Activated T-cell treated with anti-CD3 and anti-CD28 coated beads for 48 hours (primary cell): Measurements from ENCODE around the gene COA1.
"Not testable (repeated sequence)": the region's sequence is repeated elsewhere in the genome, so short reads cannot be mapped to it uniquely, and the experiment has no call there.

Source experiments
- DNase-seq: peaks from one replicate; pipeline ENCODE4 v3.0.0-alpha.2; 2020; ENCODE audit warnings: low read depth

COA1 gene

GRCh38 chr7:43726466-43726865 lies 2.9 kb downstream of the COA1 start:
- DNase-seq, result no peak

GRCh38 chr7:43725251-43725650 lies 4.1 kb downstream of the COA1 start:
- DNase-seq, result no peak

DNA sequence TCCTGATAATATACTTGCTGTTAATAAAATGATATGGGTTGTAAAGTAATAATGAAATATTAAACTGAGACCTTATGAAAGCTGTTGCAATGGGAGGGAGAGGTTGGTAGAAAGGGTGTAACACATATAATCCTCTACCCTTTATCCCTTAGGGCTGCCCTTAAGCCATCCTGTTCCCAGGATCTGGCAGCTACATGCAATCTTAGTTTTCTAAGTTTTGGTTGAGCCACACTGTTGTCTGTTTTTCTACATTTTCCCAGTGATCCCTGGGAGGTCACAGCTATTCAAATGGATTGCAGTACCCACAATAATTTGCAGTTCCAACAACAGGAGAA lies 6.3 kb downstream of the COA1 start:
- DNase-seq, result no peak

- DNase-seq, result no peak
Measured at GRCh38 chr7:43721193-43721806, 8.0 kb downstream of the COA1 start.

DNA sequence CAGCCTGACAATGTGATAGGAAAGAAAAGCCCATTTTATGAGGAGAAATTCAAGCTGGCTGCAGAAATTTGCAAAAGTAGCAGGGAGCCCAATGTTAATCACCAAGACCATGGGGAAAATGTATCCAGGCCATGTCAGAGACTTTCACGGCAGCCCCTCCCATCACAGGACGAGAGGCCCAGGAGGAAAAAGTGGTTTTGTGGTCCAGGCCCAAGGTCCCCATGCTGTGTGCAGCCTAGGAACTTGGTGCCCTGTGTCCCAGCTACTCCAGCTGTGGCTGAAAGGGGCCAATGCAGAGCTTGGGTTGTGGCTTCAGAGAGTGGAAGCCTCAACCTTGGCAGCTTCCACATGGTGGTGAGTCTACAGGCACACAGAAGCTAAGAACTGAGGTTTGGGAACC lies 12.7 kb downstream of the COA1 start:
- DNase-seq, result no peak

GRCh38 chr7:43715966-43716365 lies 13.4 kb downstream of the COA1 start:
- DNase-seq, result not testable (repeated sequence)

DNA sequence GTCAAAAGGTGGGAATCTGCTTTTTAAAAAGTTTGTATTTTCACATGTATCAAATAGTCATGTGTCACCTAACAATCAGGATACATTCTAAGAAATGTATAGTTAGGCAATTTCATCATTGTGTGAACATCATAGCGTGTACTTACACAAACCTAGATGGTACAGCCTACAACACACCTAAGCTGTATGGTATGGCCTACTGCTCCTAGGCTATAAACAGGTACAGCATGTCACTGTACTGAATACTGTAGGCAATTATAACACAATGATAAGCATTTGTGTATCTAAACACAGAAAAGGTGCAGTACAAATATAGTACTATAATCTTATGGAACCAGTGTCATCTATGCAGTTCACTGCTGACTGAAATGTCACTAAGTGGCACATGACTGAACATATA lies 17.8 kb downstream of the COA1 start:
- DNase-seq, result no peak

- not testable (repeated sequence) for DNase-seq
Measured at GRCh38 chr7:43708055-43708454, 21.3 kb downstream of the COA1 start.

DNA sequence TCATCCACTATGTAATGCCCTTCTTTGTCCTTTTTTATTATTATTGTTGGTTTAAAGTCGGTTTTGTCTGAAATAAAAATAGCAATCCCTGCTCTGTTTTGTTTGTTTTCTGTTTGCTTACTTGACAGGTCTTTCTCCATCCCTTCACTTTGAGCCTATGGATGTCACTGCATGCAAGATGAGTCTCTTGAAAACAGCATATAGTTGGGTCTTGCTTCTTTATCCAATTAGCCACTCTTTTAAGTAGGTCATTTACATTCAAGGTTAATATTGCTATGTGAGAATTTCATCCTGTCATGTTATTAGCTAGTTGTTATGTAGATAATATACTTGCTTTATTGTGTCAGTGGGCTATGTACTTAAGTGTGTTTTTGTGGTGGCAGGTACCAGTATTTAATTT lies 25.8 kb downstream of the COA1 start:
- no peak for DNase-seq

DNA sequence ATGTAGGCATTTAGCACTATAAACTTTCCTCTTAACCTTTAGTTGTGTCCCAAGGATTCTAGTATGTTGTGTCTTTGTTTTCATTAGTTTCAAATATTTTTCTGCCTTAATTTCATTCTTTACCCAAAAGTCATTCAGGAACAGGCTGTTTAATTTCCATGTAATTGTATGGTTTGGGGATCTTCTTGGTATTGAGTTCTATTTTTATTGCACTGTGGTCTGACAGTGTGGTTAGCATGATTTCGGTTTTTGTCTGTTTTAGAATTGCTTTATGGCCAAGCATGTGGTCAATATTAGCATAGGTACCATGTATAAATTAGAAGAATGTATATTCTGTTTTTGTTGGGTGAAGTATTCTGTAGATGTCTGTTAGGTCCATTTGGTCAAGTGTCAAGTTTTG lies 26.3 kb downstream of the COA1 start:
- no peak for DNase-seq

GRCh38 chr7:43701929-43702328 lies 27.4 kb downstream of the COA1 start:
- DNase-seq, result no peak

- no peak for DNase-seq
Measured at GRCh38 chr7:43701500-43701854, 27.8 kb downstream of the COA1 start.

GRCh38 chr7:43700646-43701499 lies 28.4 kb downstream of the COA1 start:
- no peak for DNase-seq

DNA sequence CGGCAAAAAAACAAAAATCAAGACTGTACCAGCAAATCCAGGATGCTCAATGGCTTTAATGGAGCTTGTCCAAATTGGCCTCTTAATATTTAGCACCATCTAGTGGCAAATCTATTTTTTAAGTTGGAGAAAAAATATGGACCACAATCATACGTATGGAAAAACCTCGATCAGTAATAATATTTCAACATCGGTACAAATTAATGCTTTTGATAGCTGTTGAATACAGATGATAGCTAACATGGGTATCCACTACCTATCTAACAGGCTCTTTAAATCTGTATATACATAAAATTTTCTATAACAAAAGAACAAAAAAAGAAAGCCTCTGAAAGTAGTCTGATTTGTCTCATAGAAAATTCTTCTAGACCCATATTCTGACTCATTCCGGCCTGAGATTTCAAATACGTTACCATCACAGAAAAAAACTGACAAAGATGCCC lies 29.2 kb downstream of the COA1 start:
- DNase-seq, result no peak

- DNase-seq, result no peak
Measured at GRCh38 chr7:43698460-43699255, 30.7 kb downstream of the COA1 start.

DNA sequence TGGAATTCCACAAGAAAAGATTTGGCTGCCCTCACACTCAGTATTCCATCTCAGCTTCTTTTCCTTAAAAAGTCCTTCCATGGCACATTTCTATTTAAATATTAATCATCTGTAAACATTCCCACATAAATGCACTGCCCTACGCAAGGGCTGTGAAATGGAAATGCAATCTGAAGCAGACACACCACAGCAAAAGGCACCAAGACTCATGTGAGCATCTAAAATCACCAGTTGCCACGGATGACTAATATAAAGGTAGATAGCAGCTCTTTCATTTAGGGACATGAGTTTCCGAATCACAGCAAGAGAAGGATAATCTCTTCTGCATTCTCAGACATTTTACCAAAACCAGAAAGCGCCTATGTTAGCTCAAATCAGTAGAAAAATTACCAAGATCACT lies 31.6 kb downstream of the COA1 start:
- DNase-seq, result no peak

- DNase-seq, result no peak
Measured at GRCh38 chr7:43695365-43695764, 34.0 kb downstream of the COA1 start.

DNA sequence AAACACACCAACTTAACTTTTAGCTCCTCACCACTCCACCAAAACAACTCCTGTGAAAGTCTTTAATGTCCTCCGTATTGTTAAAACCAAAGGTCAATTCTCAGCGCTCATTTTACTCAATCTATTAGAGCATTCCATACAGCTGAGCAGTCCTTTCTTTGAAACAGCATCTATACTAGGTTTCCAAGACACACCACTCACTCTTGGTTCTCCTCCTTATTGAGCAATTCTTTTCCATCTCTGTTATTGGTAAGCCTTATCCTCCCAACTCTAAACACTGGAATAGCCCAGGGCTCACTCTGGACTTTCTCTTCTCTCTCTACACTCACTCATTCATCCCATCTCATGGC lies 34.9 kb downstream of the COA1 start:
- no peak for DNase-seq

DNA sequence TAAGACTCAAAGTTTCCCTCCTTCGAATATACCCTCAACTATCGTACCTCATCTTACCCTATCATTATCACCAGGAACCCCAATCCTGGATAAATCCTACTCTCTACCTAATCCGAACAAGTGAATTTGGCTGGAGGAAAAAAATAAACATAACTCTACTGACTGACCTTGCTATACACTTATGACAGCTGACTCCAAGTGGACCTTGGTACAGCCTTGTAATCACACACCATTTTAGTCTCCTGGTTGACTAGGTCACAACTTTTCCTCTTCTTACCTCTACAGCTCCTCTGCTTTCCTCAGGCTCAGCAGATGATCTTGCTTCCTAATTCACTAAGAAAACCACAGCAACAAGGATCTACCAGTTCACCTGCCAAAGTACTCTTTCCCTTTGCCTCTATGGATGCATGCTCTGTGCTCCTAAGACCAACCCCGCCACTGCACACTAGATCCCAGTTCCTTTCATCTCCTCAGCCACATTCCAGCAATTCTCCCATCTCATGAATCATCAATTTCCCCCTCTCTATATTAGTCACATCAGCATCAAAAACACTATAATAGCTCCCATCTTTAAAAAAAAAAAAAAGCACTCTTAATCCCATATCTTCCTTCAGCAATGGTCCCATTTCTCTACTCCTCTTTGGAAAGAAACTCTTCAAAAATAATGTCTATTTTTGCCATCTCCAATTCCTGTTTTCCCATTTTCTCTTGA lies 35.5 kb downstream of the COA1 start:
- DNase-seq, result no peak

DNA sequence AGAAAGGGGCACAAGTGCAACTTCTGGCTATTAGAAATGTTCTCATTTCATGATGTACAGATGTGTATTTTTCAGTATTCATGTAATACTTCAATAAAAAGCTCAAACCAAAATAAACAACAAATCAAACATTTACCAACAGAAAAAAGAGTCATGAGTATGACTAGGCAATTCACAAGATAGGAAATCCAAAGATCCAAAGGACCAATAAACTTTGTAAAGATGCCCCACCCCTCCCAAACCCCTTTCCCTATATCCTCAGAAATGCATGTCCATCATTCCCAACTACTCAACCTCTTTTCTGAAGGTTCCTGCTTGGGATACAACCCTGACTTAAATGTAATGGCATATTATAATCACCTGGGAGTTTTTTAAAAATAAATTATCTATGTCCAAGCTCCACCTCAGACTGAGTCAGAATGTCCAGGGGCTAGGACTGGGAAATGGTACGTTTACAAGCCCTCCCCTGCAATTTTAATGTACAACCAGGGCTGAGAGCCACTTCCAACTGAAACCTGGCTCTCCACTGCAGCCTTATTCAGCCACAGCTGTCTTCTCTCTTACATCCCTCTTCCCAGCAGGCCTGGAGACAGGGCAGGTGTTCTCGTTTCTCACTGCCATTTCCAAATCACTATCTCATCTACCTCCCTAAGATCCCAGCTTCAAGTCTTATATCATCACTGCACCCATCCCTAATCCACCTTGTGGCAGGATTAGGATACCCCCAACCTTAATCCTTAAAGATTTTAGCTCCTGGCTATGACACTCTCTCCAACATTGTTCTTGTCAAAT lies 36.5 kb downstream of the COA1 start:
- DNase-seq, result no peak

DNA sequence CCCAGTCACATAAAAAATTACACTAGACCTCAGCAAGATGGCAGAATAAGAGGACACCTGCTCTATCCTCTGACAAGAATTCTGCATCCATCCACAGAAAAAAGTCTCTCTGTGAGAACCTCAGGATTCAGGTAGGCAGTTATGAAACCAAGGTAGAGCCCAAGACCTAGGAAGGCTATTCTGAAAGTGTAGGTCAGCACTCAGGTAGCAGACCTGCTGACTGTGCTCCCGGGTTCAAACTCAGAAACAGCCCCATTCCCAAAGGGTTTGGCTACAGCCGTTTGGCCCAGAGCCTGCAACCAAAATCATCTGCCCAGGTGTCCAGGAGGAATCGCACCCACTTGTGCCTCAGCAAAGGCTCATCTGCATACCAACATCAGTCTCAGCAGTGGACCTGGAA lies 37.7 kb downstream of the COA1 start:
- DNase-seq, result no peak

DNA sequence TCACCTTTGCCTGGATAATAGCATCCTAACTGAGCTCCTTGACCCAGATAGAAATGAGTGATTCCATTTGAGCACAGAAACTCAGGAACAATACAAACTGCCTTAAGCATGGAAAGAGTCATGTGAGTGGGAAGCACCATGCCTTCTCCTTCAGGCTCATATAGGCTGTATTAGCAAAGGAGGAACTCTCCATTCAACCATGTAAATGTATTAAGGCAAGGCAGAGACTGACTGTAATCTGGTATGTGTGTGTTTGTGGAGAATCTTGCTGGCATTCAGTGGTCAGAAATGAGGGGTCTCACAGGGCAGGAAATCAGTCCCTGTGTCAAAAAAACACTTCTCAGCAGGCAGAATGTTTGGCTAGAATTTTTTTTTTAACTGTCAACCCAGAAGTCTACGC lies 40.2 kb downstream of the COA1 start:
- DNase-seq, result no peak
